MM.1S (cell line): Measurements from ENCODE around the gene TMEM254.
"Not testable (repeated sequence)": the region's sequence is repeated elsewhere in the genome, so short reads cannot be mapped to it uniquely, and the experiment has no call there.

Source experiments
- DNase-seq: peaks from one replicate; pipeline ENCODE4 v3.0.0-alpha.2; 2015
- H2AFZ ChIP-seq: fragments of 300-600 bp; sonication (generic); 2 replicates; pipeline ENCODE4 v1.6.0; 2016; ENCODE audit warnings: antibody characterized with exemption, low read length
- H3F3A ChIP-seq: fragments of 300-600 bp; sonication (generic); 2 replicates; pipeline ENCODE4 v1.6.1; 2016; ENCODE audit warnings: mild to moderate bottlenecking, antibody characterized with exemption, low read length, moderate library complexity, mixed read lengths; ENCODE audit not compliant: insufficient read depth
- H3K27ac ChIP-seq: fragments of 300-600 bp; sonication (generic); 2 replicates; pipeline ENCODE4 v1.5.1; 2016; ENCODE audit warnings: mild to moderate bottlenecking, low read length
- H3K27me3 ChIP-seq: fragments of 300-600 bp; sonication (generic); replicated peaks from 2 replicates; pipeline ENCODE4 v1.6.0; 2016; ENCODE audit warnings: low read length; ENCODE audit not compliant: insufficient read depth
- H3K36me3 ChIP-seq: fragments of 300-600 bp; sonication (generic); replicated peaks from 2 replicates; pipeline ENCODE4 v1.6.1; 2016; ENCODE audit warnings: mild to moderate bottlenecking, low read length, mixed read lengths; ENCODE audit not compliant: insufficient read depth
- H3K4me1 ChIP-seq: fragments of 300-600 bp; sonication (generic); 2 replicates; pipeline ENCODE4 v1.6.1; 2016; ENCODE audit warnings: low read length, mixed read lengths
- H3K4me2 ChIP-seq: fragments of 300-600 bp; sonication (generic); 2 replicates; pipeline ENCODE4 v1.6.0; 2016; ENCODE audit warnings: low read depth, low read length
- H3K4me3 ChIP-seq: fragments of 300-600 bp; sonication (generic); 2 replicates; pipeline ENCODE4 v1.5.1; 2016; ENCODE audit warnings: low read length, mixed read lengths
- H3K79me2 ChIP-seq: fragments of 300-600 bp; sonication (generic); 2 replicates; pipeline ENCODE4 v1.6.1; 2016; ENCODE audit warnings: mixed run types, low read length, mixed read lengths
- H3K9ac ChIP-seq: fragments of 300-600 bp; sonication (generic); 2 replicates; pipeline ENCODE4 v1.6.1; 2016; ENCODE audit warnings: low read length, mixed read lengths
- H3K9me2 ChIP-seq: fragments of 300-600 bp; sonication (generic); replicated peaks from 2 replicates; pipeline ENCODE4 v1.6.1; 2016; ENCODE audit warnings: mild to moderate bottlenecking, low read length, mixed read lengths; ENCODE audit not compliant: insufficient read depth
- H3K9me3 ChIP-seq: fragments of 300-600 bp; sonication (generic); replicated peaks from 2 replicates; pipeline ENCODE4 v1.6.1; 2016; ENCODE audit warnings: mild to moderate bottlenecking, low read length, mixed read lengths; ENCODE audit not compliant: insufficient read depth
- H4K20me1 ChIP-seq: fragments of 300-600 bp; sonication (generic); 2 replicates; pipeline ENCODE4 v1.6.1; 2016; ENCODE audit warnings: mild to moderate bottlenecking, low read length, moderate library complexity, mixed read lengths; ENCODE audit not compliant: insufficient read depth
- EZH2 ChIP-seq: fragments of 300-600 bp; sonication (generic); optimal IDR thresholded peaks from 2 replicates; pipeline ENCODE3; 2017; ENCODE audit warnings: low read depth, mild to moderate bottlenecking, antibody characterized with exemption, low read length, mixed read lengths
- EZH2phosphoT487 ChIP-seq: fragments of 300-600 bp; sonication (generic); IDR thresholded peaks from 2 replicates; pipeline ENCODE4 v1.6.1; 2018; ENCODE audit warnings: antibody characterized with exemption, low read length
- TF ChIP-seq, protein P1 (sequence below): fragments of 300-600 bp; sonication (generic); IDR thresholded peaks from 2 replicates; pipeline ENCODE4 v1.5.1; 2016; ENCODE audit warnings: antibody characterized with exemption, low read length, mixed read lengths

TMEM254 gene

GRCh38 chr10:80066809-80067208 is 11.7 kb upstream of the TMEM254 start:
- Histone ChIP-seq H3K4me2 (no peak overlapping the region), H3K36me3 (no peaks in the 10 kb centered on the region), H3K9me3 (no peaks in the 10 kb centered on the region), H3K27me3 (no peaks in the 10 kb centered on the region), H3F3A (no peaks in the 10 kb centered on the region), H2AFZ (no peak overlapping the region), H3K79me2 (no peaks in the 10 kb centered on the region), H3K4me3 (no peak overlapping the region), H3K27ac (no peak overlapping the region), H3K4me1 (no peaks in the 10 kb centered on the region), H3K9me2 (no peaks in the 10 kb centered on the region), H4K20me1 (no peaks in the 10 kb centered on the region), H3K9ac (no peak overlapping the region)
- no peak for DNase-seq
- no peak for TF ChIP-seq EZH2
- TF ChIP-seq EZH2phosphoT487, result no peak
- TF ChIP-seq, protein P1, sequence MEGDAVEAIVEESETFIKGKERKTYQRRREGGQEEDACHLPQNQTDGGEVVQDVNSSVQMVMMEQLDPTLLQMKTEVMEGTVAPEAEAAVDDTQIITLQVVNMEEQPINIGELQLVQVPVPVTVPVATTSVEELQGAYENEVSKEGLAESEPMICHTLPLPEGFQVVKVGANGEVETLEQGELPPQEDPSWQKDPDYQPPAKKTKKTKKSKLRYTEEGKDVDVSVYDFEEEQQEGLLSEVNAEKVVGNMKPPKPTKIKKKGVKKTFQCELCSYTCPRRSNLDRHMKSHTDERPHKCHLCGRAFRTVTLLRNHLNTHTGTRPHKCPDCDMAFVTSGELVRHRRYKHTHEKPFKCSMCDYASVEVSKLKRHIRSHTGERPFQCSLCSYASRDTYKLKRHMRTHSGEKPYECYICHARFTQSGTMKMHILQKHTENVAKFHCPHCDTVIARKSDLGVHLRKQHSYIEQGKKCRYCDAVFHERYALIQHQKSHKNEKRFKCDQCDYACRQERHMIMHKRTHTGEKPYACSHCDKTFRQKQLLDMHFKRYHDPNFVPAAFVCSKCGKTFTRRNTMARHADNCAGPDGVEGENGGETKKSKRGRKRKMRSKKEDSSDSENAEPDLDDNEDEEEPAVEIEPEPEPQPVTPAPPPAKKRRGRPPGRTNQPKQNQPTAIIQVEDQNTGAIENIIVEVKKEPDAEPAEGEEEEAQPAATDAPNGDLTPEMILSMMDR, result no peak

GRCh38 chr10:80067821-80068220 is 10.6 kb upstream of the TMEM254 start:
- not testable (repeated sequence) for H3K9me3 ChIP-seq, H3K4me2 ChIP-seq, H4K20me1 ChIP-seq, H3K36me3 ChIP-seq, H3K4me1 ChIP-seq, H2AFZ ChIP-seq, H3K4me3 ChIP-seq, H3F3A ChIP-seq, H3K79me2 ChIP-seq, H3K9me2 ChIP-seq, H3K27ac ChIP-seq, H3K9ac ChIP-seq, H3K27me3 ChIP-seq, DNase-seq

DNA sequence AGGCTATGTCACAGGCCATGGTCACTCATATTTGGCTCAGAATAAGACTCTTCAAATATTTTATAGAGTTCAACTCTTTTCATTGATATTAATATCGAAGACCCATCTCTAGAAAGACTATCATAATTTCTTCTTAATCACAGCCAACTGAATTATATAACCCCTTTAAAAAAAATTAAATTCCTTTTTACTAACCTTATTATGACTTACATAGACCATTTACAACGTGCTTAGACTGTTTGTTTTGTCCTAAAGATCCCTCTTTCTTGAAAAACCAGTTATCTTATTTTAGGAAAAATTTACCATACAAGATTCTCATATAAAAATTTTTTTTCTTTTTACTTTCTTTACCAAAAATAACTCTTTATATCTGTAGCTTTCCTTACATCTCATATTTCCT is 10.2 kb upstream of the TMEM254 start:
- Histone ChIP-seq H3K4me1 (no peaks in the 10 kb centered on the region), H4K20me1 (no peaks in the 10 kb centered on the region), H3K4me2 (no peak overlapping the region), H3K9me2 (no peaks in the 10 kb centered on the region), H3K36me3 (no peaks in the 10 kb centered on the region), H3K4me3 (no peak overlapping the region), H3F3A (no peaks in the 10 kb centered on the region), H2AFZ (no peak overlapping the region), H3K27ac (no peak overlapping the region), H3K79me2 (no peaks in the 10 kb centered on the region), H3K9me3 (no peaks in the 10 kb centered on the region), H3K27me3 (no peaks in the 10 kb centered on the region), H3K9ac (no peak overlapping the region)
- no peak for DNase-seq
- TF ChIP-seq EZH2, result no peak
- TF ChIP-seq, protein P1, result no peak

- no peak for DNase-seq
- H3K27ac ChIP-seq, result no peak overlapping the region
Observed at GRCh38 chr10:80070057-80070456, 8.4 kb upstream of the TMEM254 start.

More at GRCh38 chr10:80070057-80070456, 8.4 kb upstream of the TMEM254 start:
- TF ChIP-seq, protein P1, result no peak
- TF ChIP-seq EZH2phosphoT487, result no peak
- no peak for TF ChIP-seq EZH2
- Histone ChIP-seq H3F3A (no peaks in the 10 kb centered on the region), H3K4me3 (no peak overlapping the region), H4K20me1 (no peaks in the 10 kb centered on the region), H3K79me2 (no peaks in the 10 kb centered on the region), H3K9me3 (no peaks in the 10 kb centered on the region), H3K9ac (no peak overlapping the region), H3K4me2 (no peak overlapping the region), H3K4me1 (no peaks in the 10 kb centered on the region), H3K36me3 (no peaks in the 10 kb centered on the region), H3K27me3 (no peaks in the 10 kb centered on the region), H2AFZ (no peak overlapping the region), H3K9me2 (no peaks in the 10 kb centered on the region)
